Activated CD4-positive, alpha-beta T cell treated with anti-CD3 and anti-CD28 coated beads, Interleukin-2, amount 10 ng/mL, durations not matched to agents 7 days and 5 days (primary cell): ENCODE data around the gene SMC6. TPM values are rescaled to one million over a fixed set of nuclear protein-coding genes. Genes with fewer than 3 reads are reported as not detected.

ENCODE experiments used
- CTCF ChIA-PET: fragments of 350-600 bp; sonication (Branson Sonifier 250); formaldehyde crosslinking; loops from one replicate; lab custom pipeline; 2021; ENCODE audit warnings: antibody characterized with exemption; lab: Charles Lee
- POLR2A ChIA-PET: fragments of 350-600 bp; sonication (Branson Sonifier 250); formaldehyde crosslinking; loops from one replicate; lab custom pipeline; 2021; ENCODE audit warnings: antibody characterized with exemption; lab: Charles Lee
- DNase-seq: peaks from one replicate; pipeline ENCODE4 v3.0.0-alpha.2; 2020
- H3K27ac Mint-ChIP-seq: one replicate; pipeline ENCODE4 v1.8.0; 2021; ENCODE audit warnings: mild to moderate bottlenecking, moderate library complexity, mixed read lengths
- H3K27me3 Mint-ChIP-seq: one replicate; pipeline ENCODE4 v1.8.0; 2021; ENCODE audit warnings: mixed read lengths
- H3K36me3 Mint-ChIP-seq: one replicate; pipeline ENCODE4 v1.8.0; 2021; ENCODE audit warnings: low read depth, mixed read lengths
- H3K4me1 Mint-ChIP-seq: one replicate; pipeline ENCODE4 v1.8.0; 2021; ENCODE audit warnings: mixed read lengths
- H3K4me3 Mint-ChIP-seq: one replicate; pipeline ENCODE4 v1.8.0; 2021; ENCODE audit warnings: mild to moderate bottlenecking, moderate library complexity, mixed read lengths
- H3K9me3 Mint-ChIP-seq: one replicate; pipeline ENCODE4 v1.8.0; 2021; ENCODE audit warnings: mixed read lengths
- total RNA-seq, 2 experiments: library from RNA; stranded (reverse); gene quantifications; one replicate each; pipeline ENCODE4 v1.2.3, GENCODE V29; 2021

SMC6 gene
- total RNA-seq, 2 experiments from 2014 or later: 41.3 to 41.9 TPM

- Mint-ChIP-seq H3K4me3 (no peak overlapping the region), H3K27ac (no peak overlapping the region), H3K4me1 (no peaks in the 10 kb centered on the region), H3K9me3 (no peaks in the 10 kb centered on the region), H3K27me3 (peaks cover 5% of the 10 kb centered on the region), H3K36me3 (no peaks in the 10 kb centered on the region)
- POLR2A ChIA-PET: no interaction called here
- CTCF ChIA-PET: interaction anchor here (0.5 kb wide), 1 partner anchor 176 kb away, joined by 4 read pairs; no protein-coding TSS in a partner anchor
- no peak for DNase-seq
Observed at GRCh38 chr2:17614174-17614930, 139.3 kb downstream of the SMC6 start.

Other genes with a start within 250 kb of the SMC6 start
- not detected for gene RAD51AP2, start 235.4 kb downstream of the SMC6 start, total RNA-seq
- gene VSNL1, start 213.1 kb downstream of the SMC6 start, total RNA-seq: not detected
- 10 to 100 TPM; 41.9 to 43.7 TPM for gene GEN1, start 328 bp upstream of the SMC6 start, total RNA-seq
- not detected for gene MSGN1, start 62.6 kb upstream of the SMC6 start, total RNA-seq
- not detected for gene KCNS3, start 124.9 kb upstream of the SMC6 start, total RNA-seq